HG02852 (cell line): ENCODE data around the gene MAP2K5.
A peak's percentile ranks its signal among the peaks of the same experiment; 100 is the strongest.

Experiments used
- ATAC-seq: cut with Tn5 transposase; IDR thresholded peaks from one replicate; pipeline ENCODE4 v1.9.1; 2021; ENCODE audit warnings: mild to moderate bottlenecking, moderate library complexity; ENCODE audit not compliant: unreplicated experiment

The MAP2K5 gene

GRCh38 chr15:67746450-67746849, 203.9 kb downstream of the MAP2K5 start:
- no peak for ATAC-seq

GRCh38 chr15:67747921-67748320, 205.4 kb downstream of the MAP2K5 start:
- ATAC-seq, result no peak

- no peak for ATAC-seq
Measured at GRCh38 chr15:67750371-67750770, 207.9 kb downstream of the MAP2K5 start.

GRCh38 chr15:67753891-67754290, 211.4 kb downstream of the MAP2K5 start:
- ATAC-seq, result no peak

- ATAC-seq, result no peak
Measured at GRCh38 chr15:67755264-67755663, 212.8 kb downstream of the MAP2K5 start.

- ATAC-seq, result no peak
Measured at GRCh38 chr15:67755936-67756335, 213.4 kb downstream of the MAP2K5 start.

GRCh38 chr15:67758619-67759300, 216.3 kb downstream of the MAP2K5 start:
- ATAC-seq, result no peak

GRCh38 chr15:67760901-67761300, 218.4 kb downstream of the MAP2K5 start:
- no peak for ATAC-seq

- ATAC-seq, result no peak
Measured at GRCh38 chr15:67761343-67761742, 218.8 kb downstream of the MAP2K5 start.

- peak; percentile 89 for ATAC-seq
Measured at GRCh38 chr15:67762610-67763368, 220.3 kb downstream of the MAP2K5 start.

- no peak for ATAC-seq
Measured at GRCh38 chr15:67765701-67766100, 223.2 kb downstream of the MAP2K5 start.

- no peak for ATAC-seq
Measured at GRCh38 chr15:67766968-67767367, 224.5 kb downstream of the MAP2K5 start.

GRCh38 chr15:67768313-67768977, 225.9 kb downstream of the MAP2K5 start:
- ATAC-seq, result no peak

- ATAC-seq, result no peak
Measured at GRCh38 chr15:67769497-67770357, 227.2 kb downstream of the MAP2K5 start.

GRCh38 chr15:67770358-67770628, 227.8 kb downstream of the MAP2K5 start:
- ATAC-seq, result no peak

- no peak for ATAC-seq
Measured at GRCh38 chr15:67771189-67771800, 228.8 kb downstream of the MAP2K5 start.

GRCh38 chr15:67774626-67775025, 232.1 kb downstream of the MAP2K5 start:
- ATAC-seq, result no peak

GRCh38 chr15:67775250-67775649, 232.7 kb downstream of the MAP2K5 start:
- no peak for ATAC-seq

GRCh38 chr15:67775998-67776397, 233.5 kb downstream of the MAP2K5 start:
- ATAC-seq, result no peak

- ATAC-seq, result no peak
Measured at GRCh38 chr15:67776600-67776999, 234.1 kb downstream of the MAP2K5 start.

- no peak for ATAC-seq
Measured at GRCh38 chr15:67777071-67777470, 234.6 kb downstream of the MAP2K5 start.
